GM12878 (cell line): ENCODE results near the gene PSMD14. TPM values are rescaled to one million over a fixed set of nuclear protein-coding genes. Genes with fewer than 3 reads are reported as not detected.
A peak's percentile ranks its signal among the peaks of the same experiment; 100 is the strongest.

ENCODE experiments used
- CBFB ChIP-seq: IDR thresholded peaks from 2 replicates; pipeline ENCODE4 v1.6.1; 2016; ENCODE audit warnings: antibody characterized with exemption, low read depth
- CREM ChIP-seq: IDR thresholded peaks from 2 replicates; pipeline ENCODE4 v1.6.1; 2014; ENCODE audit warnings: antibody characterized with exemption, low read depth
- DPF2 ChIP-seq: fragments of 450-650 bp; IDR thresholded peaks from 2 replicates; pipeline ENCODE4 v1.6.1; 2017; ENCODE audit warnings: mild to moderate bottlenecking
- MEF2B ChIP-seq: fragments of 450-650 bp; IDR thresholded peaks from 2 replicates; pipeline ENCODE4 v1.6.1; 2018; ENCODE audit warnings: mild to moderate bottlenecking, moderate library complexity; ENCODE audit not compliant: partially characterized antibody, poor library complexity, severe bottlenecking
- PML ChIP-seq: IDR thresholded peaks from 2 replicates; pipeline ENCODE4 v1.6.1; 2012; ENCODE audit warnings: low read length, inconsistent platforms
- STAT1 ChIP-seq: fragments of 450-650 bp; conservative IDR thresholded peaks from 2 replicates; pipeline ENCODE4 v1.6.1; 2014; ENCODE audit warnings: antibody characterized with exemption, mild to moderate bottlenecking
- ZNF274 ChIP-seq: IDR thresholded peaks from one replicate; pipeline ENCODE4 v1.8.0; 2011; ENCODE audit not compliant: insufficient read length, insufficient read depth
- polyA plus RNA-seq, 11 experiments: library from polyadenylated mRNA; depleted of rRNA in 4 of 11; unstranded in 6 of 11; stranded (reverse) in 5 of 11; fragments of >200 nt; fragmentation: Nextera tagmentation in 4 of 11; fragmentation: Illumina TruSeq in 1 of 11; extraction: Ambion mirVana in 4 of 11; extraction: Trizol in 1 of 11; gene quantifications; 1 replicate in 1 of 11; 2 replicates in 10 of 11; pipeline versions ENCODE4 v1.2.1 to v1.2.3, GENCODE V29; 2011 to 2016; ENCODE audit warnings: inconsistent platforms in 2 of 11, missing spikeins in 2 of 11, low read depth in 1 of 11
- total RNA-seq, 4 experiments: library from RNA; depleted of rRNA in 3 of 4; stranded (reverse); fragments of >200 nt in 3 of 4; fragmentation: Illumina TruSeq in 1 of 4; extraction: Trizol in 1 of 4; gene quantifications; 2 replicates each; pipeline versions ENCODE4 v1.2.1 to v1.2.3, GENCODE V29; 2013 to 2021
- TF ChIP-seq, protein P1 (sequence below): fragments of 450-650 bp; IDR thresholded peaks from 2 replicates; pipeline ENCODE4 v1.6.1; 2017; ENCODE audit warnings: mild to moderate bottlenecking, moderate library complexity
- TF ChIP-seq, protein P2 (sequence below): IDR thresholded peaks from 2 replicates; pipeline ENCODE4 v1.6.1; 2011; ENCODE audit warnings: mild to moderate bottlenecking, low read depth, low read length, moderate library complexity; ENCODE audit not compliant: insufficient replicate concordance
- TF ChIP-seq, protein P3 (sequence below): fragments of 450-650 bp; IDR thresholded peaks from 2 replicates; pipeline ENCODE4 v1.6.1; 2017; ENCODE audit warnings: mild to moderate bottlenecking, low read depth, inconsistent platforms; ENCODE audit not compliant: poor library complexity, severe bottlenecking
- TF ChIP-seq, protein P4 (sequence below): fragments of 450-650 bp; formaldehyde crosslinking; IDR thresholded peaks from 2 replicates; pipeline ENCODE4 v1.4.0; 2020; ENCODE audit warnings: mild to moderate bottlenecking, moderate library complexity
- TF ChIP-seq, protein P5 (sequence below): fragments of 450-650 bp; conservative IDR thresholded peaks from 2 replicates; pipeline ENCODE4 v1.6.1; 2017; ENCODE audit warnings: mild to moderate bottlenecking, moderate library complexity
- TF ChIP-seq, protein P6 (sequence below), 3 experiments: IDR thresholded peaks in 2 of 3; conservative IDR thresholded peaks in 1 of 3; 2 replicates each; pipeline ENCODE4 v1.5.1; 2011; ENCODE audit warnings: low read depth in 3 of 3, low read length in 3 of 3, mild to moderate bottlenecking in 3 of 3, control low read depth in 2 of 3, moderate library complexity in 2 of 3, inconsistent platforms in 1 of 3, mixed read lengths in 1 of 3; ENCODE audit not compliant: control insufficient read depth in 2 of 3, insufficient read depth in 1 of 3; ENCODE audit errors: extremely low read depth in 1 of 3

Gene PSMD14
- total and polyA plus RNA-seq, 10 of the 15 experiments (the other 5 are each of a cell fraction or from before 2014, with no cell fraction given): 70.5 to 253 (median 127) TPM

DNA sequence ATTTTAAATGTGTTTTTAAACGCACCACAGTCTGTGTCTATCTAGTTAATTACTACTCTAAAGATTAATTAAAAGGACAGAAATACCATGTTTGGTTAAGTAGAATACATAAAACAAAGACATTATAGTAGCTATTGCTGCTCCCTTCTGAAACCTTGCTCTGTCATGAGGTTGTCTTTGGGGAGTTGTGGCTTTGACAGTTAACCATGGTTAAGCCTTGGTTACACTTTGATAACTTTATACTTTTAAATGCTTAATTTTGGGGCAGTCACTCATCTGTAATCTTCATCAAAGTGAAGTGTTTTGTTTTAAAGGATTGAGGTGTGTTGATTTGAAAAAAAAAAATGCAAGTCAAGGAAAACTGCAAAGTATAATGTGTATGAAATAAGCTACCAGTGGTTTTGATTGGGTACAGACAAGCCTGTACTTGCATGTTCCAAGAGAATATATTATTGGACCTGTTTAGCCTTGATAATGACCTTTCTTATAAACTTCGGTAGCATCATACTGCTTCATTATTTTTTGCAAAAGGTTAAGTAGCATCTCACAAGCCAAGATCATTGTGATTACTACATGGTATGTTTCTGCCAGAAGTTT is 78.1 kb downstream of the PSMD14 start (continued):
- TF ChIP-seq MEF2B (peak; percentile 91), DPF2 (peak; percentile 40; the same call in 1 of the 2 replicates), ZNF274 (no peak), STAT1 (no peak), PML (no peak), CBFB (0 out of 2 replicates have a peak, but pooled peaks have one; percentile 26), CREM (no peak)
- TF ChIP-seq, protein P1, sequence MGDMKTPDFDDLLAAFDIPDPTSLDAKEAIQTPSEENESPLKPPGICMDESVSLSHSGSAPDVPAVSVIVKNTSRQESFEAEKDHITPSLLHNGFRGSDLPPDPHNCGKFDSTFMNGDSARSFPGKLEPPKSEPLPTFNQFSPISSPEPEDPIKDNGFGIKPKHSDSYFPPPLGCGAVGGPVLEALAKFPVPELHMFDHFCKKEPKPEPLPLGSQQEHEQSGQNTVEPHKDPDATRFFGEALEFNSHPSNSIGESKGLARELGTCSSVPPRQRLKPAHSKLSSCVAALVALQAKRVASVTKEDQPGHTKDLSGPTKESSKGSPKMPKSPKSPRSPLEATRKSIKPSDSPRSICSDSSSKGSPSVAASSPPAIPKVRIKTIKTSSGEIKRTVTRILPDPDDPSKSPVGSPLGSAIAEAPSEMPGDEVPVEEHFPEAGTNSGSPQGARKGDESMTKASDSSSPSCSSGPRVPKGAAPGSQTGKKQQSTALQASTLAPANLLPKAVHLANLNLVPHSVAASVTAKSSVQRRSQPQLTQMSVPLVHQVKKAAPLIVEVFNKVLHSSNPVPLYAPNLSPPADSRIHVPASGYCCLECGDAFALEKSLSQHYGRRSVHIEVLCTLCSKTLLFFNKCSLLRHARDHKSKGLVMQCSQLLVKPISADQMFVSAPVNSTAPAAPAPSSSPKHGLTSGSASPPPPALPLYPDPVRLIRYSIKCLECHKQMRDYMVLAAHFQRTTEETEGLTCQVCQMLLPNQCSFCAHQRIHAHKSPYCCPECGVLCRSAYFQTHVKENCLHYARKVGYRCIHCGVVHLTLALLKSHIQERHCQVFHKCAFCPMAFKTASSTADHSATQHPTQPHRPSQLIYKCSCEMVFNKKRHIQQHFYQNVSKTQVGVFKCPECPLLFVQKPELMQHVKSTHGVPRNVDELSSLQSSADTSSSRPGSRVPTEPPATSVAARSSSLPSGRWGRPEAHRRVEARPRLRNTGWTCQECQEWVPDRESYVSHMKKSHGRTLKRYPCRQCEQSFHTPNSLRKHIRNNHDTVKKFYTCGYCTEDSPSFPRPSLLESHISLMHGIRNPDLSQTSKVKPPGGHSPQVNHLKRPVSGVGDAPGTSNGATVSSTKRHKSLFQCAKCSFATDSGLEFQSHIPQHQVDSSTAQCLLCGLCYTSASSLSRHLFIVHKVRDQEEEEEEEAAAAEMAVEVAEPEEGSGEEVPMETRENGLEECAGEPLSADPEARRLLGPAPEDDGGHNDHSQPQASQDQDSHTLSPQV: no peak
- TF ChIP-seq, protein P2, sequence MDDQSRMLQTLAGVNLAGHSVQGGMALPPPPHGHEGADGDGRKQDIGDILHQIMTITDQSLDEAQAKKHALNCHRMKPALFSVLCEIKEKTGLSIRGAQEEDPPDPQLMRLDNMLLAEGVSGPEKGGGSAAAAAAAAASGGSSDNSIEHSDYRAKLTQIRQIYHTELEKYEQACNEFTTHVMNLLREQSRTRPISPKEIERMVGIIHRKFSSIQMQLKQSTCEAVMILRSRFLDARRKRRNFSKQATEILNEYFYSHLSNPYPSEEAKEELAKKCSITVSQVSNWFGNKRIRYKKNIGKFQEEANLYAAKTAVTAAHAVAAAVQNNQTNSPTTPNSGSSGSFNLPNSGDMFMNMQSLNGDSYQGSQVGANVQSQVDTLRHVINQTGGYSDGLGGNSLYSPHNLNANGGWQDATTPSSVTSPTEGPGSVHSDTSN: no peak
- TF ChIP-seq, protein P3, sequence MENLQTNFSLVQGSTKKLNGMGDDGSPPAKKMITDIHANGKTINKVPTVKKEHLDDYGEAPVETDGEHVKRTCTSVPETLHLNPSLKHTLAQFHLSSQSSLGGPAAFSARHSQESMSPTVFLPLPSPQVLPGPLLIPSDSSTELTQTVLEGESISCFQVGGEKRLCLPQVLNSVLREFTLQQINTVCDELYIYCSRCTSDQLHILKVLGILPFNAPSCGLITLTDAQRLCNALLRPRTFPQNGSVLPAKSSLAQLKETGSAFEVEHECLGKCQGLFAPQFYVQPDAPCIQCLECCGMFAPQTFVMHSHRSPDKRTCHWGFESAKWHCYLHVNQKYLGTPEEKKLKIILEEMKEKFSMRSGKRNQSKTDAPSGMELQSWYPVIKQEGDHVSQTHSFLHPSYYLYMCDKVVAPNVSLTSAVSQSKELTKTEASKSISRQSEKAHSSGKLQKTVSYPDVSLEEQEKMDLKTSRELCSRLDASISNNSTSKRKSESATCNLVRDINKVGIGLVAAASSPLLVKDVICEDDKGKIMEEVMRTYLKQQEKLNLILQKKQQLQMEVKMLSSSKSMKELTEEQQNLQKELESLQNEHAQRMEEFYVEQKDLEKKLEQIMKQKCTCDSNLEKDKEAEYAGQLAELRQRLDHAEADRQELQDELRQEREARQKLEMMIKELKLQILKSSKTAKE: peak; percentile 44
- TF ChIP-seq, protein P4, sequence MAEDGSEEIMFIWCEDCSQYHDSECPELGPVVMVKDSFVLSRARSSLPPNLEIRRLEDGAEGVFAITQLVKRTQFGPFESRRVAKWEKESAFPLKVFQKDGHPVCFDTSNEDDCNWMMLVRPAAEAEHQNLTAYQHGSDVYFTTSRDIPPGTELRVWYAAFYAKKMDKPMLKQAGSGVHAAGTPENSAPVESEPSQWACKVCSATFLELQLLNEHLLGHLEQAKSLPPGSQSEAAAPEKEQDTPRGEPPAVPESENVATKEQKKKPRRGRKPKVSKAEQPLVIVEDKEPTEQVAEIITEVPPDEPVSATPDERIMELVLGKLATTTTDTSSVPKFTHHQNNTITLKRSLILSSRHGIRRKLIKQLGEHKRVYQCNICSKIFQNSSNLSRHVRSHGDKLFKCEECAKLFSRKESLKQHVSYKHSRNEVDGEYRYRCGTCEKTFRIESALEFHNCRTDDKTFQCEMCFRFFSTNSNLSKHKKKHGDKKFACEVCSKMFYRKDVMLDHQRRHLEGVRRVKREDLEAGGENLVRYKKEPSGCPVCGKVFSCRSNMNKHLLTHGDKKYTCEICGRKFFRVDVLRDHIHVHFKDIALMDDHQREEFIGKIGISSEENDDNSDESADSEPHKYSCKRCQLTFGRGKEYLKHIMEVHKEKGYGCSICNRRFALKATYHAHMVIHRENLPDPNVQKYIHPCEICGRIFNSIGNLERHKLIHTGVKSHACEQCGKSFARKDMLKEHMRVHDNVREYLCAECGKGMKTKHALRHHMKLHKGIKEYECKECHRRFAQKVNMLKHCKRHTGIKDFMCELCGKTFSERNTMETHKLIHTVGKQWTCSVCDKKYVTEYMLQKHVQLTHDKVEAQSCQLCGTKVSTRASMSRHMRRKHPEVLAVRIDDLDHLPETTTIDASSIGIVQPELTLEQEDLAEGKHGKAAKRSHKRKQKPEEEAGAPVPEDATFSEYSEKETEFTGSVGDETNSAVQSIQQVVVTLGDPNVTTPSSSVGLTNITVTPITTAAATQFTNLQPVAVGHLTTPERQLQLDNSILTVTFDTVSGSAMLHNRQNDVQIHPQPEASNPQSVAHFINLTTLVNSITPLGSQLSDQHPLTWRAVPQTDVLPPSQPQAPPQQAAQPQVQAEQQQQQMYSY (CRISPR knock-in tag): no peak
- TF ChIP-seq, protein P5, sequence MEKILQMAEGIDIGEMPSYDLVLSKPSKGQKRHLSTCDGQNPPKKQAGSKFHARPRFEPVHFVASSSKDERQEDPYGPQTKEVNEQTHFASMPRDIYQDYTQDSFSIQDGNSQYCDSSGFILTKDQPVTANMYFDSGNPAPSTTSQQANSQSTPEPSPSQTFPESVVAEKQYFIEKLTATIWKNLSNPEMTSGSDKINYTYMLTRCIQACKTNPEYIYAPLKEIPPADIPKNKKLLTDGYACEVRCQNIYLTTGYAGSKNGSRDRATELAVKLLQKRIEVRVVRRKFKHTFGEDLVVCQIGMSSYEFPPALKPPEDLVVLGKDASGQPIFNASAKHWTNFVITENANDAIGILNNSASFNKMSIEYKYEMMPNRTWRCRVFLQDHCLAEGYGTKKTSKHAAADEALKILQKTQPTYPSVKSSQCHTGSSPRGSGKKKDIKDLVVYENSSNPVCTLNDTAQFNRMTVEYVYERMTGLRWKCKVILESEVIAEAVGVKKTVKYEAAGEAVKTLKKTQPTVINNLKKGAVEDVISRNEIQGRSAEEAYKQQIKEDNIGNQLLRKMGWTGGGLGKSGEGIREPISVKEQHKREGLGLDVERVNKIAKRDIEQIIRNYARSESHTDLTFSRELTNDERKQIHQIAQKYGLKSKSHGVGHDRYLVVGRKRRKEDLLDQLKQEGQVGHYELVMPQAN: no peak
- TF ChIP-seq, protein P6, sequence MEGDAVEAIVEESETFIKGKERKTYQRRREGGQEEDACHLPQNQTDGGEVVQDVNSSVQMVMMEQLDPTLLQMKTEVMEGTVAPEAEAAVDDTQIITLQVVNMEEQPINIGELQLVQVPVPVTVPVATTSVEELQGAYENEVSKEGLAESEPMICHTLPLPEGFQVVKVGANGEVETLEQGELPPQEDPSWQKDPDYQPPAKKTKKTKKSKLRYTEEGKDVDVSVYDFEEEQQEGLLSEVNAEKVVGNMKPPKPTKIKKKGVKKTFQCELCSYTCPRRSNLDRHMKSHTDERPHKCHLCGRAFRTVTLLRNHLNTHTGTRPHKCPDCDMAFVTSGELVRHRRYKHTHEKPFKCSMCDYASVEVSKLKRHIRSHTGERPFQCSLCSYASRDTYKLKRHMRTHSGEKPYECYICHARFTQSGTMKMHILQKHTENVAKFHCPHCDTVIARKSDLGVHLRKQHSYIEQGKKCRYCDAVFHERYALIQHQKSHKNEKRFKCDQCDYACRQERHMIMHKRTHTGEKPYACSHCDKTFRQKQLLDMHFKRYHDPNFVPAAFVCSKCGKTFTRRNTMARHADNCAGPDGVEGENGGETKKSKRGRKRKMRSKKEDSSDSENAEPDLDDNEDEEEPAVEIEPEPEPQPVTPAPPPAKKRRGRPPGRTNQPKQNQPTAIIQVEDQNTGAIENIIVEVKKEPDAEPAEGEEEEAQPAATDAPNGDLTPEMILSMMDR (IDR thresholded peaks at IDR 0.05 in 2 of 3, conservative IDR thresholded peaks at IDR 0.05 in 1 of 3; ENCODE audit: control insufficient read depth in 2 of 3, extremely low read depth in 1 of 3, insufficient read depth in 1 of 3, low read depth in 3 of 3, low read length in 3 of 3): no peak
